Vagina (tissue), 2 donors: ENCODE results near the gene USF3. TPM values are rescaled to one million over a fixed set of nuclear protein-coding genes. Genes with fewer than 3 reads are reported as not detected.

ENCODE experiments used
- DNase-seq, 2 donors: peaks; one replicate each; pipeline ENCODE4 v3.0.0-alpha.2; 2017; ENCODE audit errors: extremely low spot score in 2 of 2
- H3K27ac ChIP-seq: fragments of 200-600 bp; sonication (generic); one replicate; pipeline ENCODE4 v1.5.1; 2019
- H3K27me3 ChIP-seq: fragments of 200-600 bp; sonication (generic); one replicate; pipeline ENCODE4 v1.5.1; 2019
- H3K36me3 ChIP-seq, 2 donors: fragments of 200-600 bp; sonication (generic); one replicate each; pipeline ENCODE4 v1.5.1; 2017 to 2019
- H3K4me1 ChIP-seq: fragments of 200-600 bp; sonication (generic); one replicate; pipeline ENCODE4 v1.5.1; 2019
- H3K4me3 ChIP-seq, 2 donors: fragments of 200-600 bp; sonication (generic); 1 replicate in 1 of 2; 2 replicates in 1 of 2; pipeline ENCODE4 v1.5.1; 2016 to 2019
- H3K9me3 ChIP-seq: fragments of 200-600 bp; sonication (generic); one replicate; pipeline ENCODE4 v1.5.1; 2019
- CTCF ChIP-seq, 3 experiments: fragments of 450-650 bp in 2 of 3; fragments of 200-600 bp in 1 of 3; sonication (generic) in 1 of 3; IDR thresholded peaks; one replicate each; pipeline ENCODE4 v1.5.1; 2017 to 2019; ENCODE audit warnings: antibody characterized with exemption in 3 of 3, mild to moderate bottlenecking in 2 of 3, moderate library complexity in 2 of 3
- POLR2A ChIP-seq, 2 donors: fragments of 450-650 bp; IDR thresholded peaks; one replicate each; pipeline ENCODE4 v1.6.1; 2017; ENCODE audit warnings: antibody characterized with exemption in 2 of 2, mild to moderate bottlenecking in 2 of 2, moderate library complexity in 2 of 2
- POLR2AphosphoS5 ChIP-seq, 2 donors: sonication (generic); formaldehyde crosslinking; IDR thresholded peaks; one replicate each; pipeline ENCODE4 v1.9.0; 2017; ENCODE audit warnings: antibody characterized with exemption in 2 of 2, mild to moderate bottlenecking in 2 of 2, low read depth in 1 of 2; ENCODE audit not compliant: insufficient read depth in 1 of 2
- intact Hi-C: fragments of 100-400 bp; cut with DNase I; formaldehyde crosslinking; loops from one replicate; pipeline ENCODE4 v1.15.1; 2023
- total RNA-seq: library from RNA; depleted of rRNA; stranded (reverse); fragments of >200 nt; gene quantifications from one replicate; pipeline ENCODE4 v1.2.3, GENCODE V29; 2016

Gene USF3
- total RNA-seq, 1 donor from 2014 or later = 19.2 TPM

- Histone ChIP-seq H3K27ac (no peak overlapping the region), H3K27me3 (no peaks in the 10 kb centered on the region), H3K9me3 (no peaks in the 10 kb centered on the region)
Observed at GRCh38 chr3:113625834-113626233, 70.6 kb downstream of the USF3 start.

GRCh38 chr3:113623811-113624210 is 72.6 kb downstream of the USF3 start:
- TF ChIP-seq POLR2A (IDR thresholded peaks at IDR 0.05) (no peak), POLR2AphosphoS5 (IDR thresholded peaks at IDR 0.05; ENCODE audit: insufficient read depth in 1 of 2, low read depth in 1 of 2) (no peak), CTCF (IDR thresholded peaks at IDR 0.05) (no peak)
- Histone ChIP-seq H3K27me3 (no peaks in the 10 kb centered on the region), H3K4me1 (no peaks in the 10 kb centered on the region), H3K36me3 (no peaks in the 10 kb centered on the region), H3K4me3 (no peak overlapping the region), H3K27ac (no peak overlapping the region), H3K9me3 (no peaks in the 10 kb centered on the region)
- DNase-seq = no peak
- intact Hi-C loops = no loop called here

More at GRCh38 chr3:113625834-113626233, 70.6 kb downstream of the USF3 start:
- DNase-seq = no peak
- intact Hi-C loops = no loop called here
- no peaks in the 10 kb centered on the region for H3K36me3 ChIP-seq
- TF ChIP-seq POLR2AphosphoS5 (IDR thresholded peaks at IDR 0.05; ENCODE audit: insufficient read depth in 1 of 2, low read depth in 1 of 2) (no peak), POLR2A (IDR thresholded peaks at IDR 0.05) (no peak), CTCF (IDR thresholded peaks at IDR 0.05) (no peak)
- H3K4me3 ChIP-seq = no peak overlapping the region
- H3K4me1 ChIP-seq = peaks cover 8% of the 10 kb centered on the region

- TF ChIP-seq POLR2AphosphoS5 (IDR thresholded peaks at IDR 0.05; ENCODE audit: insufficient read depth in 1 of 2, low read depth in 1 of 2) (no peak), POLR2A (IDR thresholded peaks at IDR 0.05) (no peak)
- DNase-seq = no peak
- intact Hi-C loops = no loop called here
Observed at GRCh38 chr3:113623324-113623723, 73.1 kb downstream of the USF3 start.

GRCh38 chr3:113620091-113620490 is 76.4 kb downstream of the USF3 start:
- H3K4me1 ChIP-seq = no peaks in the 10 kb centered on the region
- no peak overlapping the region for H3K27ac ChIP-seq
- no peak for TF ChIP-seq POLR2AphosphoS5 (IDR thresholded peaks at IDR 0.05; ENCODE audit: insufficient read depth in 1 of 2, low read depth in 1 of 2)
- no peak for TF ChIP-seq POLR2A (IDR thresholded peaks at IDR 0.05)
- no peak for TF ChIP-seq CTCF (IDR thresholded peaks at IDR 0.05)
- no peaks in the 10 kb centered on the region for H3K9me3 ChIP-seq
- no peak for DNase-seq
- intact Hi-C loops = no loop called here
- H3K4me3 ChIP-seq = no peak overlapping the region
- H3K27me3 ChIP-seq = no peaks in the 10 kb centered on the region
- no peaks in the 10 kb centered on the region for H3K36me3 ChIP-seq

More at GRCh38 chr3:113623324-113623723, 73.1 kb downstream of the USF3 start:
- H3K27me3 ChIP-seq = no peaks in the 10 kb centered on the region
- H3K4me1 ChIP-seq = no peaks in the 10 kb centered on the region
- no peaks in the 10 kb centered on the region for H3K36me3 ChIP-seq
- H3K27ac ChIP-seq = no peak overlapping the region
- H3K9me3 ChIP-seq = no peaks in the 10 kb centered on the region
- no peak overlapping the region for H3K4me3 ChIP-seq

- Histone ChIP-seq H3K4me3 (no peak overlapping the region), H3K27ac (no peak overlapping the region), H3K36me3 (no peaks in the 10 kb centered on the region), H3K27me3 (no peaks in the 10 kb centered on the region), H3K4me1 (no peaks in the 10 kb centered on the region), H3K9me3 (no peaks in the 10 kb centered on the region)
- DNase-seq = no peak
- TF ChIP-seq CTCF (IDR thresholded peaks at IDR 0.05) = no peak
- no peak for TF ChIP-seq POLR2AphosphoS5 (IDR thresholded peaks at IDR 0.05; ENCODE audit: insufficient read depth in 1 of 2, low read depth in 1 of 2)
- TF ChIP-seq POLR2A (IDR thresholded peaks at IDR 0.05) = no peak
- intact Hi-C loops = no loop called here
Observed at GRCh38 chr3:113617726-113618125, 78.7 kb downstream of the USF3 start.
